Astrocyte (in vitro differentiated cells and primary cell): ENCODE measurements around the gene RILP.
"Not testable (repeated sequence)": the region's sequence is repeated elsewhere in the genome, so short reads cannot be mapped to it uniquely, and the experiment has no call there.

ENCODE experiments used
- CTCF ChIP-seq: IDR thresholded peaks from 2 replicates; pipeline ENCODE4 v1.5.1; 2011; ENCODE audit warnings: low read depth, mild to moderate bottlenecking, inconsistent platforms, low read length, moderate library complexity; ENCODE audit not compliant: insufficient read depth
- EZH2 ChIP-seq: IDR thresholded peaks from 2 replicates; pipeline ENCODE4 v1.6.1; 2012; ENCODE audit warnings: mild to moderate bottlenecking, low read length, inconsistent platforms; ENCODE audit not compliant: insufficient read depth

- not testable (repeated sequence) for TF ChIP-seq CTCF, EZH2
Measured at GRCh38 chr17:1663934-1664333, 14.3 kb upstream of the RILP start.
